ENCODE results near the gene INSIG1. TPM values are rescaled to one million over a fixed set of nuclear protein-coding genes. Genes with fewer than 3 reads are reported as not detected.
A peak's percentile ranks its signal among the peaks of the same experiment; 100 is the strongest.

INSIG1 gene
- total and polyA plus RNA-seq, 9 donors: 15.7 to 25.1 (median 24.0) TPM

- peaks cover 28% of the 10 kb centered on the region for H3K4me1 ChIP-seq (ENCODE audit: control insufficient read depth, insufficient read depth, low read length)
- peak overlapping the region; percentile 93 for H3K27ac ChIP-seq (ENCODE audit: low read length)
- no peaks in the 10 kb centered on the region for H3K9me3 ChIP-seq (replicated peaks; ENCODE audit: control insufficient read depth, low read depth, low read length)
- H3K27me3 ChIP-seq (ENCODE audit: control insufficient read depth, insufficient read depth, low read length): no peaks in the 10 kb centered on the region
- WGBS (ENCODE audit: insufficient coverage): 45% methylated on average over 2 of the region's 8 CpGs
- H3K4me3 ChIP-seq (ENCODE audit: low read length): peak overlapping the region; percentile 44
- DNase-seq: no peak
- H3K36me3 ChIP-seq (ENCODE audit: control insufficient read depth, insufficient read depth, low read length): peaks cover 26% of the 10 kb centered on the region
These were observed 2.0 kb downstream of the INSIG1 start for GRCh38 chr7:155299535-155300202.

DNA sequence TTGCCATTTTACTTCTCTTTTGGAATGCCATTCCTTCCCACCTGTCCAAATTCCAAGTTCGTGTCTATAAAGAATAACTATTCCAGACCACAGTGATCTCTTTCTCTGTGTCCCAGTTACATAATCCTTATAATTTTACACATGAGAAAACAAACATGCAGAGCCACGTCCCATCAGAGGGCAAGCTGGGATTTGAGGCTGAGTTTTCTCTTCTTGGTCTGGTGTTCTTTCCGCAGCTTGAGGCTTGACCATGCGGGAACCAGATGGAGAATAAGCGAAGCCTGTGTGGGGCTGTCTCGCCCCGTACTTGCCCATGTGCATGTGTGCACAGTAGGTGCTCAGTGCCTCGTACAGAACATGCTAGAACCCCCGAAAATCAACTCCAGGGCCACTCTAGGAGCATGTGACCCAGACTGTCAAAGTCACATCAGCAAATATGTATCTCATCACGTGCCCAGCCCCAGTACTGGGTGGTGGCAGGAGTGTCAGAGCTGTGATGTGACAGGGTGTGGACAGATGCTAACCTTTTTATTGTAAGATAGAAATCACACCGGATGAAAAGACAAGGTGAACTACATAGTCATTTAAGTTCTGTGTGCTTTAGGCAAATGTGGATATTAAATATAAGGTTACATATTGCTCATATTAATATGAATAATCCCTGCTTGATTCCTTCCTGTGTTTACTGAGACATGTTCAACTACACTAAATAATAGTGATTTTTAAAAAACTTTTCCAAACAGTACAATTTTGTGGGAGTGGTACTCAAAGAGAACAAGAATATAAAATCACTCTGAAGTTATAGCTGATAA lies 3.2 kb downstream of the INSIG1 start:
- H3K27me3 ChIP-seq (ENCODE audit: control insufficient read depth, insufficient read depth, low read length): no peaks in the 10 kb centered on the region
- H3K4me1 ChIP-seq (ENCODE audit: control insufficient read depth, insufficient read depth, low read length): peaks cover 28% of the 10 kb centered on the region
- peaks cover 33% of the 10 kb centered on the region for H3K36me3 ChIP-seq (ENCODE audit: control insufficient read depth, insufficient read depth, low read length)
- no peaks in the 10 kb centered on the region for H3K9me3 ChIP-seq (replicated peaks; ENCODE audit: control insufficient read depth, low read depth, low read length)
- no peak overlapping the region for H3K27ac ChIP-seq (ENCODE audit: low read length)
- WGBS (ENCODE audit: insufficient coverage): 17% methylated on average over 2 of the region's 11 CpGs
- no peak overlapping the region for H3K4me3 ChIP-seq (ENCODE audit: low read length)
- DNase-seq: no peak

DNA sequence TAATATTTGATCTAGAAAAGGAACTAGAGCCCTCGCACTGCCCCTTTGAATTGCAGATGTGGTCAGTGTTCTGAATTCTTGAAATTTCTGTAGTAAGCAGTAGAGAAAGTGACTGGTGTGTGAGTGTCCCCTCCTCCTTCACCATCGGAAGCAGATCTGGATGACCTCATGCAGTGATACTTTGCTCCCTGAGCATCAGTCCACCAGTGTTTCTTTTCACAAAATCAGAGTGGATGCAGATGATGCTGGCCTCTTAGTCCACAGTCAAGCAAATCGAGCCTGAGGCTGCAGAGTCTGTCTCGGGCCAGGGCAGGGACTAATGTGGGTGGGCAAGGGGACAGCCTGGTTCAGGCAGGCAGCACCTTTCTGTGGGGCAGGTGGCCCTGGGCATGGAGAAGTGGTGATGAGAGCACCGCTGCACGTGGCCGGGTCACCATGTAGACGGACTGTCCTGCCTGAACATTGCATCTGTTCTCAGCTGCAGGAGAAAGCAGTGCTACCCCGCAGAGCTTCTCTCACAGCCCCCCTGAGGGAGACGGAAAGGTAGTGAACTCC lies 5.4 kb downstream of the INSIG1 start:
- peaks cover 17% of the 10 kb centered on the region for H3K4me1 ChIP-seq (ENCODE audit: control insufficient read depth, insufficient read depth, low read length)
- no peaks in the 10 kb centered on the region for H3K9me3 ChIP-seq (replicated peaks; ENCODE audit: control insufficient read depth, low read depth, low read length)
- H3K36me3 ChIP-seq (ENCODE audit: control insufficient read depth, insufficient read depth, low read length): peaks cover 49% of the 10 kb centered on the region
- no peak overlapping the region for H3K4me3 ChIP-seq (ENCODE audit: low read length)
- no peak for DNase-seq
- H3K27ac ChIP-seq (ENCODE audit: low read length): no peak overlapping the region
- 98% methylated on average over 3 of the region's 10 CpGs for WGBS (ENCODE audit: insufficient coverage)
- no peaks in the 10 kb centered on the region for H3K27me3 ChIP-seq (ENCODE audit: control insufficient read depth, insufficient read depth, low read length)

DNA sequence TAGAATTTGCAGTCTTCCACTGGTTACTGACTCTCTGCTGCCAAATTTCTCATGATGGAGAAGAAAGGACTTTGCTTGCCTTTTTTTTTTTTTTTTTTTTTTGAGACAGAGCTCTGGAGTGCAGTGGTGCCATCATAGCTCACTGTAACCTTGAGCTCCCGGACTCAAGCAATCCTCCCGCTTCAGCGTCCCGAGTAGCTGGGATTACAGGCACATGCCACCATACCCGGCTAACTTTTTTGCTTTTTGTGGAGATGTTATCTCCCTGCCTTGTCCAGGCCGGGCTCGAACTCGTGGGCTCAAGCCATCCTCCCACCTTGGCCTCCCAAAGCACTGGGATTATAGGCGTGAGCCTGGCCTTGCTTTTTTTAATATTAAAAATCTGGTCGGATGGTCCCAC lies 6.2 kb downstream of the INSIG1 start:
- peaks cover 56% of the 10 kb centered on the region for H3K36me3 ChIP-seq (ENCODE audit: control insufficient read depth, insufficient read depth, low read length)
- no peak for DNase-seq
- no peak overlapping the region for H3K27ac ChIP-seq (ENCODE audit: low read length)
- H3K4me3 ChIP-seq (ENCODE audit: low read length): no peak overlapping the region
- no peaks in the 10 kb centered on the region for H3K9me3 ChIP-seq (replicated peaks; ENCODE audit: control insufficient read depth, low read depth, low read length)
- peaks cover 12% of the 10 kb centered on the region for H3K4me1 ChIP-seq (ENCODE audit: control insufficient read depth, insufficient read depth, low read length)
- H3K27me3 ChIP-seq (ENCODE audit: control insufficient read depth, insufficient read depth, low read length): no peaks in the 10 kb centered on the region
- 90% methylated on average over 2 of the region's 10 CpGs for whole genome bisulfite sequencing (ENCODE audit: insufficient coverage)

DNA sequence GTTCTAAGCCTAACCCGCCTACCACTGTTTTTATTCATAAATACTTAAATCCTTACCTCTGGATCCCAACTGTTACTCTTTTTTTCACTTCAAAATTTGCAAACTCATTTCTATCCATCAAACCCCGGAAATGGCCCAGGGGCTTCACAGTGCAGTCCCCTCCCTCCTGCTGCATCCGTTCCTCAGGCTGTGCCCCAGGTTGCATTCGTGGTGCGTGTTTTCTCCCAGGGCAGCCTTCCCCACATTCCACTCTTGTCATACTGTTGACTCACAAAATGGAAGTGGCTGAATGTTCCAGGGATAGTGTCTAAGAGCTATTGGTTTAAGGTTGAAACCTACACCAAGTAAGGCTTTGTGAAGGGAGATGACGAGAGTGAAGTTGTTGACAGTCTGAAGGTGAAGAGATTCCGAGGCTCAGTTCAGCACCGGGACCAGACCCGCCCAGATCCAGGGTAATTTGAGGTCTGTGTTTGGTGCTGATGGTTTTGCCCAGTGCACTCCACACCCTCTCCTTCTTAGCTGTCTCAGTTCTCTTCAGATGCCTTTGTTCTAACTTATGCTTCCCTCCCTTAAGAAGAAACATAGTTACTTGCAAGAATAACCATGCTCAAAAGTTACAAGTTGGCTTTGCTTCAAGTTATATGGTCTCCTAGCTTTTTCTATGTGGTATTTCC lies 7.7 kb downstream of the INSIG1 start:
- Histone ChIP-seq H3K27me3 (ENCODE audit: control insufficient read depth, insufficient read depth, low read length) (no peaks in the 10 kb centered on the region), H3K36me3 (ENCODE audit: control insufficient read depth, insufficient read depth, low read length) (peaks cover 63% of the 10 kb centered on the region), H3K9me3 (replicated peaks; ENCODE audit: control insufficient read depth, low read depth, low read length) (no peaks in the 10 kb centered on the region), H3K4me3 (ENCODE audit: low read length) (no peak overlapping the region), H3K27ac (ENCODE audit: low read length) (no peak overlapping the region), H3K4me1 (ENCODE audit: control insufficient read depth, insufficient read depth, low read length) (peaks cover 4% of the 10 kb centered on the region)
- WGBS (ENCODE audit: insufficient coverage): 100% methylated on average over 3 of the region's 9 CpGs
- DNase-seq: no peak

GRCh38 chr7:155306673-155307470 lies 9.2 kb downstream of the INSIG1 start:
- Histone ChIP-seq H3K4me3 (ENCODE audit: low read length) (no peak overlapping the region), H3K27ac (ENCODE audit: low read length) (no peak overlapping the region), H3K36me3 (ENCODE audit: control insufficient read depth, insufficient read depth, low read length) (peaks cover 56% of the 10 kb centered on the region), H3K27me3 (ENCODE audit: control insufficient read depth, insufficient read depth, low read length) (no peaks in the 10 kb centered on the region), H3K4me1 (ENCODE audit: control insufficient read depth, insufficient read depth, low read length) (no peaks in the 10 kb centered on the region), H3K9me3 (replicated peaks; ENCODE audit: control insufficient read depth, low read depth, low read length) (no peaks in the 10 kb centered on the region)
- 83% methylated on average over 7 of the region's 15 CpGs for WGBS (ENCODE audit: insufficient coverage)
- DNase-seq: no peak

DNA sequence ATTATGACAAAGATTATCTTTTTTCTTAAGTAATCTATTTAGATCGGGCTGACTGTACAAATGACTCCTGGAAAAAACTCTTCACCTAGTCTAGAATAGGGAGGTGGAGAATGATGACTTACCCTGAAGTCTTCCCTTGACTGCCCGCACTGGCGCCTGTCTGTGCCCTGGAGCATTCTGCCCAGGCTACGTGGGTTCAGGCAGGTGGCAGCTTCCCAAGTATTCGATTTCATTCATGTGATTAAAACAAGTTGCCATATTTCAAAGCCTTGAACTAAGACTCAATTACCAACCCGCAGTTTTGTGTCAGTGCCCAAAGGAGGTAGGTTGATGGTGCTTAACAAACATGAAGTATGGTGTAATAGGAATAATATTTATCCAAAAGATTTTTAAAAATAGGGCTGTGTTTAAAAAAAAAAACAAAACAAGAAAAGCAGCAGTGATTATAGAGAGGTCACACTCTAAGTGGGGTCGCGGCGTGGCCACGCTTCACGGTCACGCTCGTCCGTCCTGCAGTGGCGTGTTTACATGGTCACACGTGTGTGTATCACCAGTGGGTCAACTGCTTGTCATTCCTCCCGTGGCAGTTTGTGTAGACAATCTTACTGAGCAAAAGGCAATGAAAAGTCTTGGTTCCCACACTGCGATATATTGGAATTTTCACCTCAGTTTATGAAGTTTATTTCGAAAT lies 10.8 kb downstream of the INSIG1 start:
- Histone ChIP-seq H3K27ac (ENCODE audit: low read length) (no peak overlapping the region), H3K4me1 (ENCODE audit: control insufficient read depth, insufficient read depth, low read length) (no peaks in the 10 kb centered on the region), H3K4me3 (ENCODE audit: low read length) (no peak overlapping the region), H3K36me3 (ENCODE audit: control insufficient read depth, insufficient read depth, low read length) (peaks cover 48% of the 10 kb centered on the region), H3K27me3 (ENCODE audit: control insufficient read depth, insufficient read depth, low read length) (no peaks in the 10 kb centered on the region), H3K9me3 (replicated peaks; ENCODE audit: control insufficient read depth, low read depth, low read length) (no peaks in the 10 kb centered on the region)
- WGBS (ENCODE audit: insufficient coverage): 98% methylated on average over 12 of the region's 19 CpGs
- no peak for DNase-seq

GRCh38 chr7:155309021-155309338 lies 11.3 kb downstream of the INSIG1 start:
- H3K27ac ChIP-seq (ENCODE audit: low read length): no peak overlapping the region
- H3K27me3 ChIP-seq (ENCODE audit: control insufficient read depth, insufficient read depth, low read length): no peaks in the 10 kb centered on the region
- no CpG with 5 or more reads among the region's 1 CpG for WGBS (ENCODE audit: insufficient coverage)
- DNase-seq: no peak
- H3K36me3 ChIP-seq (ENCODE audit: control insufficient read depth, insufficient read depth, low read length): peaks cover 43% of the 10 kb centered on the region
- H3K9me3 ChIP-seq (replicated peaks; ENCODE audit: control insufficient read depth, low read depth, low read length): no peaks in the 10 kb centered on the region
- H3K4me1 ChIP-seq (ENCODE audit: control insufficient read depth, insufficient read depth, low read length): no peaks in the 10 kb centered on the region
- H3K4me3 ChIP-seq (ENCODE audit: low read length): no peak overlapping the region

- Histone ChIP-seq H3K4me3 (ENCODE audit: low read length) (no peak overlapping the region), H3K36me3 (ENCODE audit: control insufficient read depth, insufficient read depth, low read length) (peaks cover 34% of the 10 kb centered on the region), H3K4me1 (ENCODE audit: control insufficient read depth, insufficient read depth, low read length) (no peaks in the 10 kb centered on the region), H3K27me3 (ENCODE audit: control insufficient read depth, insufficient read depth, low read length) (no peaks in the 10 kb centered on the region), H3K27ac (ENCODE audit: low read length) (no peak overlapping the region), H3K9me3 (replicated peaks; ENCODE audit: control insufficient read depth, low read depth, low read length) (no peaks in the 10 kb centered on the region)
- 95% methylated on average over 9 of the region's 13 CpGs for WGBS (ENCODE audit: insufficient coverage)
- DNase-seq: no peak
These were observed 12.9 kb downstream of the INSIG1 start for GRCh38 chr7:155310425-155311114.

Measured in muscle of leg (tissue), 11 donors.